ENCODE measurements around the gene MED15.

DNA sequence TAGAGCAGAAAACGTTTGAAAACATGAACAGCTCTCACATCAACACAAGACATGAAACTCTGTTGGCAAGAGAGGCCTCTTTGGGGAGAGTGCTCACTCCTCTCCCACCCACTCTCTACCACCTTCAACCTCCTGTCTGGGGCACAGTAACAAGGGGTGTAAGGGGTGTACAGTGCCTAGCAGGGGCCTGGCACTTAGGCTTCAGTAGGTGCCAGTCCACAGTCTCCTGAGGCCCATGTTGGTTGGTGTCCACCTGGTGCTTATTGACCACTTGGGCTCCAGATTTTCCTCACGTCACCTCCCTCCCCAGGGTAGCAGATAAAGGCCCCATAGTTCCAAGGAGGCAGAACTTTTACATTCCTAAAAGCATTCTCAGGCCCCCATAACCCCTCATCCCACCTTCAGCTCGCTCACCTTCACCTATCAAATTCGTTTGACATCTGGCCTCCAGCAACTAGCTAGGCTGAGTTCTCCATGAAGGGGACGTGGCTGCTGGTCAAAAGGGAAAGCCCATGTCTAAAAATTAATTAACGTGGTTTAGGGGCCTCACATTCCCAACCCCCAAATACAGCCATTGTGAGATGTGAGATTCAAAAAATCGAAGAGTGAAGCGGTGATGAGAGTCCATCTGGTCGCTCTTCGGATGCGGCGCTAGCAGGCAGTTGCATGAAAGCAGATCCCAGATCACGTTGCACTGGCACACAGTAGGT, 712 bp upstream of the MED15 start:
- no peak for TF ChIP-seq GATA3 (IDR thresholded peaks at IDR 0.05; ENCODE audit: low read depth, low read length)
- TF ChIP-seq GATA2 (IDR thresholded peaks at IDR 0.05; ENCODE audit: low read depth, low read length), result no peak

Data from SH-SY5Y (cell line).